ENCODE results near the gene ELL2. TPM values are rescaled to one million over a fixed set of nuclear protein-coding genes. Genes with fewer than 3 reads are reported as not detected.

Gene ELL2
- total and polyA plus RNA-seq, 9 of the 15 experiments (the other 6 are each of a cell fraction or from before 2014, with no cell fraction given): 4.3 to 18.3 (median 14.5) TPM

DNA sequence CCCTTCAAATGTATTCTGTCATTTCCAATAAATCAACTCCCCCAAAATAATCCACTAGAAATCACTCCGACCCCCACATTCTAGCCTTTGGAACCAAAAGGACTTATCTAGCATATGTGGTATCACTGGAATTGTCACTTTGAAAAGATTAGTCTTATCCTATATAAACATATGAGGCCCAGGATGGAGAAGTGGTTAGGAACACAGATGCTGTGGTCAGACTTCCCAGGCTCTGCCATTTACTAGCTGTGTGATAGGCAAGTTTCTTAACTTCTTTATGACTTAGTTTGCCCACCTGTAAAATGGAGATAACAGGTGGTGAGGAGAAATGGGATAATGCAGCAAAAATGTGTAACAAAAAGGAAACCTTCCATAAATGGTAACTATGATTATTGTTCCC lies 77.1 kb downstream of the ELL2 start:
- 0 out of 5 replicates have a peak, but pooled peaks cover 2 to 7% of the 10 kb centered on the region in 2 experiments for H3K27me3 ChIP-seq (ENCODE audit: control insufficient read depth in 2 of 2, insufficient read depth in 2 of 2, low read length in 2 of 2)
- no peaks in the 10 kb centered on the region for H3K36me3 ChIP-seq (ENCODE audit: control insufficient read depth, insufficient read depth, low read length)
- CTCF ChIA-PET (ENCODE audit: low intra/inter-chr PET ratio): no interaction called here
- DNase-seq (ENCODE audit: extremely low read depth in 1 of 4, low spot score in 3 of 4) (peak; percentile 46 to 74 (median 69)), ATAC-seq (peak; percentile 68), FAIRE-seq (peak; percentile 76)
- WGBS (ENCODE audit: insufficient coverage, low coverage, missing lambda C conversion rate): 0% methylated on average over 1 of the region's 1 CpG
- H3K4me2 ChIP-seq (ENCODE audit: insufficient read depth, low read length): no peak overlapping the region
- no peak overlapping the region for H2AFZ ChIP-seq (ENCODE audit: low read depth, low read length)
- in situ Hi-C loops (cut with MboI) (no loop called here), intact Hi-C loops (cut with micrococcal nuclease) (loop anchor here (2.0 kb wide), 1 partner anchor 24 kb away; no protein-coding TSS in a partner anchor)
- no peak overlapping the region for H3K27ac ChIP-seq (ENCODE audit: extremely low read depth, low read depth, low read length)
- no peaks in the 10 kb centered on the region for H3K9me3 ChIP-seq (replicated peaks; ENCODE audit: control insufficient read depth, insufficient read depth, low read depth, low read length)
- no peaks in the 10 kb centered on the region for H3K79me2 ChIP-seq (ENCODE audit: control insufficient read depth, insufficient read depth, low read length)
- peaks cover 6% of the 10 kb centered on the region for H4K20me1 ChIP-seq (replicated peaks; ENCODE audit: control insufficient read depth, insufficient read depth, low read length)
- no peaks in the 10 kb centered on the region for H3K9me1 ChIP-seq (ENCODE audit: control insufficient read depth, insufficient read depth, low read length)
- BruUV-seq (replicated peaks): no TSS peak
- POLR2A ChIA-PET: interaction anchor here (1.1 to 1.9 kb wide), 2 partner anchors 10 to 23 kb away, joined by 3 to 6 read pairs; no protein-coding TSS in a partner anchor
- peaks cover 0 to 17% of the 10 kb centered on the region in 2 experiments; a peak in 2 of 5 replicates for H3K4me1 ChIP-seq (replicated peaks in 1 of 2; ENCODE audit: control insufficient read depth in 2 of 2, insufficient read depth in 2 of 2, low read length in 2 of 2)
- H3K9ac ChIP-seq (ENCODE audit: insufficient read depth in 1 of 2, low read depth in 2 of 2, low read length in 2 of 2): no peak overlapping the region
- H3K4me3 ChIP-seq: no peak overlapping the region
- TF ChIP-seq BRCA1 (IDR thresholded peaks at IDR 0.05) (no peak), BRCA1 (CRISPR knock-in tag; IDR thresholded peaks at IDR 0.05) (no peak), RAD51 (IDR thresholded peaks at IDR 0.05; ENCODE audit: borderline replicate concordance, low read depth) (no peak), SPI1 (IDR thresholded peaks at IDR 0.05; ENCODE audit: borderline replicate concordance, low read depth, low read length) (peak; percentile 81), JUND (IDR thresholded peaks at IDR 0.05; ENCODE audit: borderline replicate concordance, low read depth, low read length) (peak; percentile 31; the same call in 1 of the 2 replicates), JUND (tag; IDR thresholded peaks at IDR 0.05; ENCODE audit: borderline replicate concordance, low read depth, low read length) (no peak), NELFE (IDR thresholded peaks at IDR 0.05; ENCODE audit: insufficient read depth, insufficient read length) (no peak), RBFOX2 (IDR thresholded peaks at IDR 0.05; ENCODE audit: low read depth, low read length) (no peak), SP2 (IDR thresholded peaks at IDR 0.05; ENCODE audit: extremely low read depth, low read depth, low read length, poor library complexity, severe bottlenecking) (no peak), ZNF699 (CRISPR knock-in tag; IDR thresholded peaks at IDR 0.05; ENCODE audit: insufficient replicate concordance) (no peak), SAFB (IDR thresholded peaks at IDR 0.05; ENCODE audit: borderline replicate concordance, low read depth, low read length) (no peak), KLF13 (tag; IDR thresholded peaks at IDR 0.05; ENCODE audit: borderline replicate concordance, low read depth) (no peak), NR2F6 (CRISPR knock-in tag; IDR thresholded peaks at IDR 0.05) (no peak), TOE1 (IDR thresholded peaks at IDR 0.05; ENCODE audit: borderline replicate concordance) (no peak), TOE1 (CRISPR knock-in tag; IDR thresholded peaks at IDR 0.05; ENCODE audit: borderline replicate concordance, low read depth) (no peak), ZNF696 (CRISPR knock-in tag; conservative IDR thresholded peaks at IDR 0.05) (no peak), HOXB6 (CRISPR knock-in tag; IDR thresholded peaks at IDR 0.05; ENCODE audit: borderline replicate concordance) (no peak), FOXJ3 (CRISPR knock-in tag; IDR thresholded peaks at IDR 0.05) (no peak), ZNF77 (CRISPR knock-in tag; IDR thresholded peaks at IDR 0.05) (no peak), ZBTB8A (IDR thresholded peaks at IDR 0.05; ENCODE audit: partially characterized antibody) (no peak), TEAD1 (CRISPR knock-in tag; IDR thresholded peaks at IDR 0.05) (peak; percentile 39 to 84; a peak in 3 of 4 replicates), FOXJ2 (tag; IDR thresholded peaks at IDR 0.05) (no peak), CCNT2 (IDR thresholded peaks at IDR 0.05; ENCODE audit: borderline replicate concordance, extremely low read depth, insufficient read length, low read depth, low read length) (no peak), U2AF1 (optimal IDR thresholded peaks at IDR 0.05; ENCODE audit: low read depth, low read length) (no peak)
- TF ChIP-seq, protein P1, sequence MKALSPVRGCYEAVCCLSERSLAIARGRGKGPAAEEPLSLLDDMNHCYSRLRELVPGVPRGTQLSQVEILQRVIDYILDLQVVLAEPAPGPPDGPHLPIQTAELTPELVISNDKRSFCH (CRISPR knock-in tag; IDR thresholded peaks at IDR 0.05): no peak
- TF ChIP-seq, protein P1 (tag; IDR thresholded peaks at IDR 0.05): peak; percentile 63; the same call in 1 of the 2 replicates

Measured in K562 (cell line).